ENCODE data around the gene PRMT7.
A peak's percentile ranks its signal among the peaks of the same experiment; 100 is the strongest.

Gene PRMT7

DNA sequence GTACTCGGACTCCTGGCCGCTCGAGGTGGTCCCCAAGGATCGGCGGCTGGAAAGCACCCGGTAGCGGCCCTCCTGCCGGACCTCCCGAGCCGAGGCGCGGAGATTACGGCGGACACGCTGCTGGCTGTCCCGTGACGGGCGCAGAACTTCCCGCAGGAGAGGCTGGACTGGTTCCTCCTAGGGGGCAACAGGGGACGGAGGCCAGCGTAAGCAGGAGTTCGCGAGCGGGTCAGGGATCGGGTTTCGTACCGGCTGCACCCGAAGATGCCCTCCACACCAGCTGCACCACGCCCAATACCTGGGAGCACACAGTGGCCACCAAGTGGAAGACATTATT is 414 bp upstream of the PRMT7 start:
- peak in 1 of 2 donors; percentile 66 for DNase-seq

DNA sequence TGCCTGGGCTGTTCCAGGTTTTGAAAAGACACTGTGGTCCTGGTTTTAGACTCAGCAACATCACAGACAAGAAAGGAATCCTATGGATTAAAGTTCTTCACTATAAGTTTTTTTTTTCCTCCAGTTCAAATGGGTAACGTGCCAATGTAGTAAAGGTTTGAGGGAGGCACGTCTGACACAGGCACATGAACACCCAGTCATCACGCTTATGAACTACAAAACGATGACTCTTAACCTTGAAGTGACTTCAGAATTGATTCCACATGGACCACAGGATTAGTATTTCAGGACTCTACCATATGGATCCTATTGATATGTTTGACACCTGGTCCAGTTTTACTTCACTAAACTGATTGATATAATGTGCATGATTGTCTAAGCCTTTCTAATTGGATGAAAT is 2.3 kb downstream of the PRMT7 start:
- no peak for DNase-seq

DNA sequence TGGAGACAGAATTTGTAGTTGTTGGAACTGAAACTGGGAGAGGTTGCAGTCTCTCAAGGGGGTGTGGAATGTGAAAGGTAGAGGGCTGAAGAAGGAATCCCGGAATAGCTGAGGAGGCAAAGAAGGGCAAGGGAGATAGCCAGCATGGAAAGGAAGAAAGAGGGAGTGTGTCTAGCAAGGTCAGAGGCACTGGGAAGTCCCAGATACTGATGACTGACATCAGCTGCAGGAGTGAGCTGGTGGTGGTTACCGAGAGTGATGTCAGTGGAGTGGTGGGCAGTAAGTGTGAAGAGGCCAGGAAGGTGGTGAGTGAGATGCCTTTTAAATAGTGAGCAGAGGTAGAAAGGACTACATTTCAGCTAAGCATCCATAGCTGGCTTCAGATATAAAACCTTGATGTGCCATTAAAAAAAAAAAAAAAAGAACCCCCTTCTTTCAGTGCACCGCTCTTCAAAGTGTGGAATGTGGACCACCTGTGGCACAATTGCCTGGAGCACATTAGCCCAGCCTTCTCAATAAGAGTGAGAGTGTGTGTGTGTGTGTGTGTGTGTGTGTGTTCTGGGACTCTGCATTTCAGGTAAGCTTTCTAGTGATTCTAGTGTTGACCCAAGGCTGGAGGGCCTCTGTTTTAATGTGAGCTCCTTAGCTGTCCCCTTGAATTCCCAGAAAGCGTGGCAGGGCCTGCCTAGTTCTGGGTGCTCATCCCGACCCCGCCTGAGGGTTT is 8.5 kb downstream of the PRMT7 start:
- DNase-seq = no peak

DNA sequence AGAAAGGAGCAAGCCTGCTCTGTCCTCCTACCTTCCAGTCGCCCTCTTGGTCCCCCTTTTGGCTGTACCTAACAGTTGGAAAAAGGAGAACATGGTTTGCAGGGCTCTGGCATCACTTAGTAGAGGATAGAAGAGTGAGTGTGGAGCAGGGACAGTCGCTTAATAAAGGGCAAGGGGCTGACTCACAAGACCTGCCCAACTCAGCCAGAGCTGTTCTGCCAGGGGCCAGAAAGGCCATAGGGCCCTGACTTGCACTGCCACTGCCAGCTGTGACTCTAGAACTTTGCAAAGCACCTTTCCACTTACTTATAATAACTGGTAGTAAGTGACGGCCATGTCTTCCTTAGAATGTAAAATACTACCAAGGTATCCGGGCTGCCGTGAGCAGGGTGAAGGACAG is 13.5 kb downstream of the PRMT7 start:
- DNase-seq = no peak

DNA sequence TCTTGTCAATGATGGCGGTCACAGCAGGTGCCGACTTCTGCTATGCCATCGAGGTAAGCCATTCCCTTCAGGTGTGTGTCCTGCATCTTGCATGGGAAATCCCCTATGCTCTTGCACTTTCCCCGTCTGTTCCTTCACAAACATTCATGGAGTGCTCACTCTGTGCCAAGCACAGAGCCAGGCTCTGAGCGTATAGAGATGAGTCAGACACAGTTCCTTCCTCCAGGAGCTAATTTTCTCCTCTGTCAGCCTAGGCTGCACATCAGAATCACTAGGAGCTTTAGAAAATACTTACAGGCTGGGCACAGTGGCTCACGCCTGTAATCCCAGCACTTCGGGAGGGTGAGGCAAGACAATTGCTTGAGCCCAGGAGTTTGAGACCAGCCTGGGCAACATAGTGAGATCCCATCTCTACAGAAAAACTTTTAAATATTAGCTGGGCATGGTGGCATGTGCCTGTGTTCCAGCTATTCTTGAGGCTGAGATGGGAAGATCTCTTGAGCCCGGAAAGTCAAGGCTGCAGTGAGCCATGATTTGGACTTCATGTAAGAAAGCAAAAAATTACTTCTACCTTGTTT is 14.1 kb downstream of the PRMT7 start:
- DNase-seq = no peak

DNA sequence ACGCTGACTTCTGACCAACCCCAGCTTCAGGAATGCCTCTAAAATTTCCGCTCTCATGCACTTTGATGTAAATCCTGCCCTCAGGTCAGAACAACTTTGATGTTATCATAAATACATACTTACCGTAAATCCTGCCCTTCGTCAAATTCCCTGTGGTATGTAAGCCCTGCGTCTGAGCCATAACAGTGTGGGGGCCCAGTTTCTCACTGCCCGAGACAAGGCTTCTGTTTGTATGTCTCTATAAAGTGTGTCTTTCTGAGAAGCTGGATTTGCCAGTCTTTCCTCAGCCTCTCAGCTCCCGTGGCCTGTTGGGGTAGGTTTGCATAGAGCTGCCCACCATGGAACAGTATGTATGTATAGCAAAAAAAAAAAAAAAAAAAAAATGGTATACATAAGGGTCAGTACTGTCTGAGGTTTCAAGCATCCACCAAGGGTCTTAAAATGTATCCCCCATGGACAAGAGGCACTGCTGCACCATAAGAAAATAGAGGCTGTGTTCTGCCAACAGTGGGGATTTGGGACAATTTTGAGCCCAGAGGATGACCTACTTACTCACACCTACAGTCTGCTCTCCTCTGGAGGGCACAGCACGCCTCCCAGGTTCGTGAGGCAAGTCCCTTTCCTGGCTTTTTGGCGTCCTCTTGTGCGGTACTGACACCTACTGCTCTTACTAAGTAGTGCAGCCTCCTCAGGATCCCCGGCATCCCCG is 17.5 kb downstream of the PRMT7 start:
- peak; percentile 83 to 87 for DNase-seq

DNA sequence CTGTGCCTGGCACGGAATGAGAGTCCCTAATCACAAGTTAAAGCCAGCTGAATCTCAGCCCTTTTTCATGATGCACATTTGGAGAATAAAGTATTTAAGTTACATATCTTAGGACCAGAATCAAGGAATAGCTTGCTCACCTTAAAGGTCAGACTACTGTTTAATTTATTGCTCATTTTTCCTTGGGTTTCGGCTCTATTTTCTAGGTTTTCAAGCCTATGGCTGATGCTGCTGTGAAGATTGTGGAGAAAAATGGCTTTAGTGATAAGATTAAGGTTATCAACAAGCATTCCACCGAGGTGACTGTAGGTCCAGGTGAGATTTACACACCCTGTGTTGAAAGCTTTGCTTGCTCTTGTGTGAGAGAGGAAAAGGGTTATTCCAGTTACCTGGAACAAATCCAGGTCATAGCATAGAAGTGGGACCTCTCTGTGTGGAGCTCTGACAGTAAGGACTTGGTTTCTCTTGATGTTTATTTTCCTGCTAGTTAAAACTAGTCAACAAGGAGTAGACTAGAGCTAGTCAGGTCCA is 18.1 kb downstream of the PRMT7 start:
- no peak for DNase-seq

DNA sequence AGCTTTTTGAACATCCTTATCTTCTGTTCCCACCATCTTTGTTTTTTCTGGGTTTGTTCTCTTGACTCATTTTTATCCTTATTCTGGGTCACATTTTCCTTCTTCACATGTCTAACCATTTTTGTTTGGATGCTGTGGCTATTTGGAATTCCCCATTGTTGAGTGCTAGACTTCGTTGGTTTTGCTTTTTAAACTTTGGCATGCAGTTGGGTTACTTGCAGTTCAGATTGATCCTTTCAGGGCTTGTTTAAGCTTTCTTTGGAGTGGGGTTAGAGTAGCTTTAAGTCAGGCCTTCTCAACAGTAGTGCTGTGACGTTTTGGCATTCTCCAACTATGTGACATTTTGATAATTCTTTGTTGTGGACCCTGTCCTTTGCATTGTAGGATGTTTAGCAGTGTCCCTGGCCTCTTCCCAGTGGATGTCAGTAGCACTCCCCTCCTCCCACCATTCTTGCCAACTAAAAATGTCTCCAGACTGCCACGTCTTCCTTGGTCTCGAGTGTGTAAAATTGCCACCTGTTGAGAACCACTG is 21.1 kb downstream of the PRMT7 start:
- DNase-seq = no peak

DNA sequence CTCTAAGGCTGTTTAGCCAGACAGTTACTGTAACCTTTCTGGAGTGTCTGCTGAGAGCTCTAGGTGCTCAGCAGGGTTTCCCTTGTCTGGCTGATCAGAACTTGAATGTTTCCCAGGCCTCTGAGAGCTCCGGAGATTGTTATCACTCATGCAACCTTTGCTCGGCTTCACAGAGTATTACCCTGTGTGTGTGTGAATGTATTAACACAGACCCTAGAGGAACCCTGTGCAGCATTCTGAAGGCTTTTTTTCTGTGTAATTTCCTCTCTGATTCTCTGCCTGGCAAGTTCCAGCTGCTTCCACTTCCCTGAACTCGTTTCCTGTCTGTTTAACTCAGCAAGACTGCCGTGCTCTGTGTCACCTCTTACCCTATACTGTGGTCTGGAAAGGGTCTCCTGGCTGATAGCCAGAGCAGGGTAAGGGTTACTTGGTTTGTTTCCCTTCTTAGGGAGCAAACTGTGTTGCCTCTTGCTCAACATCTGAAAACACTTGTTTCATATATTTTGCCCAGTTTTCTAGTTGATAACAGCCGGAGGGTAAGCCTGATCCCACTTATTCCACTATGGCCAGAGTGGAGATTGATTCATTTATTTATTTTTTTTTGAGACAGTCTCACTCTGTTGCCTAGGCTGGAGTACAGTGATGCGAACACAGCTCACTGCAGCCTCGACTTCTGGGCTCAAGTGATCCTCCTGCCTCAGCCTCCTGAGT is 21.7 kb downstream of the PRMT7 start:
- peak; percentile 67 to 78 for DNase-seq

DNA sequence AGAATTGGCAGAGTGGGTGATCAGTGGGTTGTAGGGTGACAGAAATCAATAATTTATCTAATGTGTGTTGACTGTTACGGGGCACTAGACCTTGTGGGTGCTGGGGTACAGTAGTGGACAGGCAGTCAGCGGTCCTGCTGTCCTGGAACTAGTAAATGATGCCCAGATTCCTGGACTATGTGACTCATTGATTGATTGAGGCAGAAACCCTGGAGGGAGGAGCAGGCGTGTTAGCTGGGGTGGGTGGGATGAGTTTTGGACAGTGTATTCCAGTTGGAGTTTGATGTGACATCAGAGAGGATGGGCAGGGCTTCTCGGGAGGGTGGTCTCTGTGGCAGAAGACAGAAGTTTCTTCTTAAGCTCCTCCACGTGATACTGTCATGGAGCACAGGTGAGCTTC is 24.4 kb downstream of the PRMT7 start:
- DNase-seq = no peak

DNA sequence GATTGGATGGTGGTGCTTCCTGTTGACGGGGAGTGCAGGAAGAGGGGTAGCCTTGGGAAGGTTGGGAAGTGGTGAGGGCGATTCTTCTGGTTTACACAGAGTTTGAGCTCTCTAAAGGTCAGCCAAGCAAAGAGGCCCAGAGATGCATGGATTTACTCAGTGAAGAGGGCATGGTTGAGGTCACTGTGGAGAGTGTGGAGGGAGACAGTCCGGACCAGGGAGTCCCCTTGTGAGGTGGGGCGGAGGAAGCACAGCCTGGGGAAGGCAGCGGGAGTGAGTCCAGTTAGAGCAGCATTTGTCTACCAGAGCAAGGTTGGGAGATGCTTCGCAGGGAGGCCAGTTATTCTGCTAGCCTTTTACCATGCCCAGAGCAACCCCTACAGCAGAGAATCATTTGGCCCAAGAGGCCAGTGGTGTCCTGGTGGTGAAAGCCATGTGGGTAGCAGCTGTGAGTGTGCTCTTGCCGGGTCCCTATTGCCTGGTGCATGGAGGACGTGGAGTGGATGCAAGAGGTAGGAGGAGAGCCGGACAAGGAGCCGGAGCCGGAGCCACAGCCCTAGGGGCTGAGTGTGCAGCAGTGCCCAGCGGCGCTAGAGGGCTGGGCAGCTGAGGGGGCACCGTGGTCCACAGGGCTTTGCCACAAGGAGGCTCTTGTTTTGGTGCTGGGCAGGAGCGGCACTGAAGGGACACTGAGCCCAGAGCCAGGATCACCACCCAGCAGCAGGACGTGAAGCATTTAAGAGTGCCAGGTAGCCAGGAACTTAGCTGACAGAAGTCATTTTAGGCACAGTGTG is 27.7 kb downstream of the PRMT7 start:
- no peak for DNase-seq

DNA sequence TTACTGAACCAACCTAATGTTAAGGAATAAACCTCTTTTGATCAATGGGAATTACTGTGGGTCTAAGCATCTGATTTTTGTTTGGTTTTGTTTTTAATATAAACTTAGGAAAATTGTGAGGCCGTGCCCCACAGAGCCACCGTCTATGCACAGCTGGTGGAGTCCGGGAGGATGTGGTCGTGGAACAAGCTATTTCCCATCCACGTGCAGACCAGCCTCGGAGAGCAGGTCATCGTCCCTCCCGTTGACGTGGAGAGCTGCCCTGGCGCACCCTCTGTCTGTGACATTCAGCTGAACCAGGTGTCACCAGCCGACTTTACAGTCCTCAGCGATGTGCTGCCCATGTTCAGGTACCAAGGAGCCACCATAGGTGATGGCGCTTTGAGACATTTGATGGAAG is 28.4 kb downstream of the PRMT7 start:
- DNase-seq = no peak

DNA sequence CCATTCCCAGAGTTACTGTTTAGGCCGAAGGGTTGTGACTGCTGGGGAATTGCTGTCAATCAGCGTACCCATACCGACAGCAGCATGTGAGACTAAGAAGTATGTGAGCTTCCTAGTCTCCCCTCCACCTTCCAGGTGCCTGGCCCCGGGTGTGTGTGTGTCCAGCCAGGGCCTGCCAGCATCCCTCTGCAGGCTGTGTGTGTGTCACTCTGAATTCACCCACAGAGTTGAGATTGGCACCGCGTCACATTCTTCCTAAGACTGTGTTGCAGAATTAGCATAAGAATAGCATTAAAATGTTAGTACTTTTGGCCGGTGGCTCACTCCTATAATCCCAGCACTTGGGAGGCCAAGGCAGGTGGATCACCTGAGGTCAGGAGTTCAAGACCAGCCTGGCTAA is 31.8 kb downstream of the PRMT7 start:
- DNase-seq = no peak

DNA sequence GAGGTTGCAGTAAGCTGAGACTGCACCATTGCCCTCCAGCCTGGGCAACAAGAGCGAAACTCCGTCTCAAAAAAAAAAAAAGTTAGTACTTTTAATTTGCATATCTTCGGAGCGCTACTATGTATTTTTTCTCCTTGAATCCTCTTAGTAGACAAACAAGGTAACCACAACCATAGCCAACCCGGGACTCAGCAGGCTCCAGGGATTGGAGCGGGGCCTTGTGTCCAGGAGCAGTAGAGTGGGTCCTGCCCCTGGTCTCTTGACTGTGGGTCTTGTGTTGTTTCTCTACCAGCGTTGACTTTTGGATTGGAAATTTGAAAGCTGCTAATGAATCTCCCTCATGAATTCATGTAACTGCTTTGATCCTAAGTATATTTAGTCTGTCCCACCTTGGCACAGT is 32.3 kb downstream of the PRMT7 start:
- DNase-seq = no peak

DNA sequence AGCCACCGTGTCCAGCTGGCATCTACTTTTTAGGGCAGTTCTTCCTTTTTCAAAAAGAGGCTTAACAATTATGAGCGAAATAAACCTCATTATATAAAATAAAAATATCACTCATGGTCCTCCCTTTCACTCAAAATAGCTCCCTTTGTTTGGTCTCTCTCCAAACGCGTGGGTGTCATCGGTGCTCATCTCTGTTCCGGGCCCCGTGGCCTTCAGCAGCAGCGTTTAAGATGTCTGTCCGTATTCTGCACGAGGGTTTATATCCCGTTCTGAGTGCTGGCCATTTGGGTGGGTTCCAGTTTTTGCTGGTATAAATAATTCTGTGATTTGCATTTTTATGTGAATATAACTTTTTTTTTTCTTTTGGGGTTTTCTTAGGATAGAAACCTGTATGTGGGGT is 33.4 kb downstream of the PRMT7 start:
- DNase-seq = no peak

DNA sequence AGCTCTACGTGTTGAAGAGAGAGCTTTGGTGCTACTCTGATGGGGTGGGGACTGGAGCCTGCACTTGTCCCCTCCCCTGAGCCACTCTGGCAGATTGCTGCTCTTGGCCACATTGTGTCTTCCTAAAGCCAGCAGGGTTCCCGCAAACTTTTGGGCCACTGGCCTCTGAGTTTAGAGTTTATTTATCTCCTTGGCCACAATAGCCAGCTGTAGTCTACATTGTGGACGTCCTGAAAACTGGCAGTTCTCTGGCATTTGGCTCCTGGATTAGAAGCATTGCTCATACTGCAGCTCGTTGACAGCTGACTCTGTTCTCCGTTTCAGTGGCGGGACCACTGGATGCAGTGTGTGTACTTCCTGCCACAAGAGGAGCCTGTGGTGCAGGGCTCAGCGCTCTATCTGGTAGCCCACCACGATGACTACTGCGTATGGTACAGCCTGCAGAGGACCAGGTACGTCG is 34.6 kb downstream of the PRMT7 start:
- DNase-seq = no peak

DNA sequence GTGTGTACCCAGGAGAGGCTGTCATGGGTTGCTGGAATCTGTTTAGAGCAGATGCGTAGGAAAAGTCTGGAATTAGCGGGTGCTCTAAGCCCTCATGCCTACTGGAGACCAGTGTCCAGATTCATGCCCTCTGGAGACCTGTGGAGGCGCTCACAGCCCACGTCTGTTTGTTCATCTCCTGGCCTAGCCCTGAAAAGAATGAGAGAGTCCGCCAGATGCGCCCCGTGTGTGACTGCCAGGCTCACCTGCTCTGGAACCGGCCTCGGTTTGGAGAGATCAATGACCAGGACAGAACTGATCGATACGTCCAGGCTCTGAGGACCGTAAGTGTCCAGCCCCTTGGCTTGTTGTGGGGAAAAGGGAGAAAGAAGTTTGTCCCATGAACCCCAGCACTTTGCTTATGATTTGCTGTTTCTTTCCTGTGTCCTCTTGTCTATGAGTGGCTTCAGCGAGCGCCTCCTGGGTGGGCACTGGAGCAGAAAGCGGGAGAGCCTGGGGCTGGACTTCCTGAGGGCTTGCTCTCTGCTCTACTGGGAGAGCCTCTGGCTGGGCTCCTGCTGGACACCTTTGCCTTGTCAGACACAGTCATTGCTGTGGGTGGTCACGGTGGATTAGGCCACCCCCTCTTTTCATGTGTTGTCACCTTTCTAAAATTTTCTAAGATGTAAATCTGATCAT is 35.3 kb downstream of the PRMT7 start:
- DNase-seq = no peak

DNA sequence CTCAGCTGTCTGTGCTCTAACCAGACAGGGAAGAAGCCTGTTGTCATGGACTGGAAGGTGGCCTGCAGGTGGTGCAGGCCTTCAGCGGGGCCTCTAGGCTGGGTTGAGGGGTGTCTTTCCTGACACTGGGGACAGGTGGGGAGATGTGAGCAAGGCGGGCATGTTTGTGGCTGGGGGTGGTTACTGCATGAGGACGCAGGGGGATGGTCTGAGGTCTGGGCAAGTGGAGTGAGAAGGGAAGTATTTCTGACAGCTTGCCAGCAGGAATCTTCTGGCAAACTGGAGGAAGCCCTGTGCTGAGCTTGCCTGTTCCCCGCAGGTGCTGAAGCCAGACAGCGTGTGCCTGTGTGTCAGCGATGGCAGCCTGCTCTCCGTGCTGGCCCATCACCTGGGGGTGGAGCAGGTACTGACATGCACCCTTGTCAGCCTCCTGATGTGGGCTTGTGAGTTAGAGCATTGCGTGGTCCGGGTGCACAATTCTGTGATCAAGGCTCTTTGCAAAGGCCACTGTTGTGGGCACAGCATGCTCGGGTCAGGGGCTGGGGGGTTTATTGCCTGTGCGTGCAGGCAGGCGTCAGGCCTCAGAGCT is 36.2 kb downstream of the PRMT7 start:
- DNase-seq = no peak

DNA sequence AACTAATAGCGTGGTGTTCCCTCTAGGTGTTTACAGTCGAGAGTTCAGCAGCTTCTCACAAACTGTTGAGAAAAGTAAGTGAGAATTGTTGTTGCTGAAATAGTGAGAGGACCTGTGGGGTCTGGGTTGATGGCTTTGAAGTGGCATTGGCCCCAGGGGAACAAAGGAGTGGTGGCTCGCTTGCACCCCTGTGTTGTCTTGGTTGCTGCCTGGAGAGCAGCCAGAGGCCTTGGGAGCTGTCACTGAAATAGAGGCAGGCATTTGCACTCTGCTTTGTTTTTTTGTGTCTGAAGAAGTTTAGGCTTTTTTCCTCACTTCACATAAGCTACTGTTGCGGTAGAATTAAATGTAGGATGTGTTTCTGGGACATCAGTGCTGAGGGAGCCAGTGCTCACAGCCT is 36.8 kb downstream of the PRMT7 start:
- DNase-seq = no peak

DNA sequence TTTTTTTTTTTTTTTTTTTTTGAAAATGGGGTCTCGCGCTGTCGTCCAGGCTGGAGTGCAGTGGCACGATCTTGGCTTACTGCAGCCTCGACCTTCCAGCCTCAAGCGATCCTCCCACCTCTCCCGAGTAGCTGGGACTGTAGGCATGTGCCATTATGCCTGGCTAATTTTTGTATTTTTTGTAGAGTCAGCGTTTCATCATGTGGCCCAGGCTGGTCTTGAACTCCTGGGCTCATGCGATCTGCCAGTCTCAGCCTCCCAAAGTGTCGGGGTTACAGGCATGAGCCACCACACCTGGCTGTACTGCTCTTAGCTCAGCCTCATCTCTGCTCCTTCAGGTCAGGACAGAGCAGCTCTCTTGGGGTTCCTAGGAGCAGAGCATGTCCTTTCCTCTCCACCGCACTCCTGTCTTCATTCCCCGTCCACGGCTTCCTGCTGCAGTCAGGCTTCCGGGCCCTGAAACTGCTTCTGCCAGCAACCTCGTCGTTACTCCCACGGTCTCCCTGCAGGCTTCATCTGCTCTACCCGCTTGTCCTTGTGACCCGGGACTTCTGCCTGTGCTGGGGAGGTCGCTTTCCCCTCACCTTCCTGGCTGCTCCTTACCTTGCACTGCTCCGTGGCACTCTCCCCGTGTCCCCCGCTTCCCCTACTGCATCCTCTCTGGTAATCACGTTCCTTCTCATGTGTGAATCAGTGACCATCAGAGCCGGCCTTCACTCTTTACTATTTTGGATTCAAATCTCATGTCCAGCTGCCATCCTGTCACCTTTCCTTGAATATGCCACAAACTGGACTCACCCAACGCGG is 38.0 kb downstream of the PRMT7 start:
- no peak for DNase-seq
